A549 (cell line): ENCODE data around the gene ZNF420. TPM values are rescaled to one million over a fixed set of nuclear protein-coding genes. Genes with fewer than 3 reads are reported as not detected.
"Not testable (repeated sequence)": the region's sequence is repeated elsewhere in the genome, so short reads cannot be mapped to it uniquely, and the experiment has no call there.

ENCODE experiments used
- ATAC-seq, 2 experiments: fragments of 200-7000 bp in 1 of 2; fragments of >200 bp in 1 of 2; cut with Nextera tagmentation in 1 of 2; cut with Tn5 transposase in 1 of 2; 3 replicates each; pipeline versions ENCODE4 v1.8.0 to v1.9.1; 2018 to 2020; ENCODE audit warnings: mild to moderate bottlenecking in 1 of 2, moderate library complexity in 1 of 2
- CTCF ChIA-PET: fragments of 300-600 bp; sonication (Branson Sonifier 250); formaldehyde crosslinking; extraction: SDS; loops from one replicate; lab custom pipeline; 2021; ENCODE audit warnings: antibody characterized with exemption, inconsistent platforms; lab: Yijun Ruan, JAX
- POLR2A ChIA-PET: fragments of 350-600 bp; formaldehyde crosslinking; extraction: SDS; loops from one replicate; lab custom pipeline; 2021; ENCODE audit warnings: antibody characterized with exemption, inconsistent platforms; lab: Yijun Ruan, JAX
- DNase-seq, 2 experiments: peaks; one replicate each; pipeline versions ENCODE4 v3.0.0 to v3.0.0-alpha.2; 2011 to 2016; ENCODE audit warnings: low read depth in 1 of 2, low spot score in 1 of 2
- FAIRE-seq: peaks from 2 replicates; lab custom pipeline; 2011; peaks lifted over from hg19 to GRCh38; lab: Jason Lieb, UNC
- H3K27ac ChIP-seq, 2 experiments: fragments of >200 bp; sonication (Bioruptor Twin); formaldehyde crosslinking; 3 replicates each; pipeline ENCODE4 v1.5.1; 2016 to 2017
- H3K4me1 ChIP-seq: fragments of >200 bp; sonication (Bioruptor Twin); formaldehyde crosslinking; 3 replicates; pipeline ENCODE4 v1.6.1; 2016
- H3K4me2 ChIP-seq: fragments of >200 bp; sonication (Bioruptor Twin); formaldehyde crosslinking; 3 replicates; pipeline ENCODE4 v1.6.1; 2016
- H3K4me3 ChIP-seq: fragments of >200 bp; sonication (Bioruptor Twin); formaldehyde crosslinking; 3 replicates; pipeline ENCODE4 v1.5.1; 2016
- H3K9me3 ChIP-seq: fragments of >200 bp; sonication (Bioruptor Twin); formaldehyde crosslinking; 3 replicates; pipeline ENCODE4 v1.6.1; 2016
- ELK1 ChIP-seq: fragments of 150-350 bp; IDR thresholded peaks from 2 replicates; pipeline ENCODE4 v1.6.1; 2014; ENCODE audit warnings: low read depth, mild to moderate bottlenecking, low read length
- GATA3 ChIP-seq: IDR thresholded peaks from 2 replicates; pipeline ENCODE4 v1.6.1; 2012; ENCODE audit warnings: borderline replicate concordance
- HES2 ChIP-seq: fragments of >200 bp; sonication (Bioruptor Twin); formaldehyde crosslinking; IDR thresholded peaks from 2 replicates; pipeline ENCODE4 v1.6.1; 2016
- MAZ ChIP-seq: fragments of 150-350 bp; IDR thresholded peaks from 2 replicates; pipeline ENCODE4 v1.6.1; 2014; ENCODE audit warnings: antibody characterized with exemption, low read depth, low read length, borderline replicate concordance
- RAD21 ChIP-seq, 2 experiments: fragments of >200 bp in 1 of 2; sonication (Bioruptor Twin) in 1 of 2; formaldehyde crosslinking in 1 of 2; IDR thresholded peaks in 1 of 2; conservative IDR thresholded peaks in 1 of 2; 2 replicates in 1 of 2; 3 replicates in 1 of 2; pipeline ENCODE4 v1.6.1; 2012 to 2018; ENCODE audit warnings: inconsistent platforms in 1 of 2
- RNF2 ChIP-seq: fragments of 200-600 bp; sonication (generic); IDR thresholded peaks from 2 replicates; pipeline ENCODE4 v1.6.1; 2016; ENCODE audit warnings: low read depth, mild to moderate bottlenecking, antibody characterized with exemption, moderate library complexity, borderline replicate concordance
- ZNF302 ChIP-seq: fragments of 250-450 bp; sonication (Bioruptor Pico); IDR thresholded peaks from 2 replicates; pipeline ENCODE4 v1.9.0; 2021; ENCODE audit warnings: inconsistent platforms, mild to moderate bottlenecking, moderate library complexity
- ZSCAN20 ChIP-seq: fragments of 250-450 bp; sonication (Bioruptor Pico); IDR thresholded peaks from 2 replicates; pipeline ENCODE4 v1.8.0; 2022; ENCODE audit warnings: mild to moderate bottlenecking, moderate library complexity
- WGBS: methylation state at CpG from one replicate; pipeline ENCODE4 v1.1.6; 2017; ENCODE audit errors: missing lambda C conversion rate; 5-methylcytosine and 5-hydroxymethylcytosine counted together
- polyA plus RNA-seq, 4 experiments: library from polyadenylated mRNA; depleted of rRNA in 3 of 4; stranded (reverse); fragments of >200 nt; fragmentation: RNase III in 1 of 4; extraction: RNeasy Plus Mini Kit Qiagen cat#74134 plus additional on column Dnase treatment in 1 of 4; gene quantifications; 2 replicates in 3 of 4; 3 replicates in 1 of 4; pipeline ENCODE4 v1.2.3, GENCODE V29; 2011 to 2017

ZNF420 gene
- polyA plus RNA-seq, 2 of the 4 experiments (the other 2 are of a cell fraction), result 5.9 to 8.6 TPM

GRCh38 chr19:37111753-37112152 is 33.5 kb downstream of the ZNF420 start:
- TF ChIP-seq RAD21 (conservative IDR thresholded peaks at IDR 0.05 in 1 of 2, IDR thresholded peaks at IDR 0.05 in 1 of 2), result peak in 1 of 2 experiments; percentile 44; a peak in 2 of 5 replicates
- CTCF ChIA-PET, FAIRE-seq, ATAC-seq, POLR2A ChIA-PET, H3K4me2 ChIP-seq, H3K27ac ChIP-seq, H3K4me1 ChIP-seq, H3K4me3 ChIP-seq: not testable (repeated sequence)
- peak in 1 of 2 experiments; percentile 62 for DNase-seq
- peaks cover 92% of the 10 kb centered on the region for H3K9me3 ChIP-seq
- 55% methylated on average over 7 of the region's 7 CpGs for WGBS

- ATAC-seq (no peak), FAIRE-seq (no peak), DNase-seq (no peak)
- TF ChIP-seq ELK1 (no peak), RAD21 (conservative IDR thresholded peaks at IDR 0.05 in 1 of 2, IDR thresholded peaks at IDR 0.05 in 1 of 2) (peak in 1 of 2 experiments; percentile 40; a peak in 2 of 5 replicates)
- Histone ChIP-seq H3K9me3 (peaks cover 75% of the 10 kb centered on the region), H3K27ac (no peak overlapping the region), H3K4me3 (no peak overlapping the region), H3K4me1 (no peaks in the 10 kb centered on the region), H3K4me2 (no peak overlapping the region)
- 86% methylated on average over 9 of the region's 9 CpGs for WGBS
- ChIA-PET CTCF (interaction anchor here (0.6 kb wide), 1 partner anchor 356 kb away, joined by 6 read pairs; no protein-coding TSS in a partner anchor), POLR2A (no interaction called here)
These were observed 35.8 kb downstream of the ZNF420 start for GRCh38 chr19:37114001-37114400.

- H3K27ac ChIP-seq, DNase-seq, FAIRE-seq, H3K4me2 ChIP-seq, POLR2A ChIA-PET, H3K4me3 ChIP-seq, H3K4me1 ChIP-seq, CTCF ChIA-PET, ATAC-seq: not testable (repeated sequence)
- H3K9me3 ChIP-seq, result peaks cover 47% of the 10 kb centered on the region
- 52% methylated on average over 3 of the region's 3 CpGs for WGBS
These were observed 43.9 kb downstream of the ZNF420 start for GRCh38 chr19:37122093-37122492.

- POLR2A ChIA-PET, result no interaction called here
- H3K27ac ChIP-seq, result no peak overlapping the region
- CTCF ChIA-PET, result interaction anchor here (0.6 to 0.7 kb wide), 2 partner anchors 40 to 255 kb away, joined by 3 to 4 read pairs; no protein-coding TSS in a partner anchor
- ATAC-seq (no peak), FAIRE-seq (no peak), DNase-seq (peak in 1 of 2 experiments; percentile 23)
- TF ChIP-seq HES2 (peak; percentile 13; the same call in 1 of the 2 replicates), MAZ (no peak), GATA3 (peak; percentile 61; the same call in 1 of the 2 replicates)
- WGBS, result 63% methylated on average over 12 of the region's 12 CpGs
- no peaks in the 10 kb centered on the region for H3K4me1 ChIP-seq
- no peak overlapping the region for H3K4me2 ChIP-seq
- peaks cover 95% of the 10 kb centered on the region for H3K9me3 ChIP-seq
- H3K4me3 ChIP-seq, result no peak overlapping the region
These were observed 50.0 kb downstream of the ZNF420 start for GRCh38 chr19:37127999-37128820.

GRCh38 chr19:37128821-37129177 is 50.6 kb downstream of the ZNF420 start:
- 64% methylated on average over 3 of the region's 3 CpGs for WGBS
- H3K4me3 ChIP-seq, result no peak overlapping the region
- POLR2A ChIA-PET, result no interaction called here
- ATAC-seq (no peak), DNase-seq (no peak), FAIRE-seq (no peak)
- TF ChIP-seq ZSCAN20, result no peak
- TF ChIP-seq ZNF302 (CRISPR knock-in tag), result peak; percentile 67; the same call in 1 of the 2 replicates
- peak; percentile 18; the same call in 1 of the 2 replicates for TF ChIP-seq GATA3
- TF ChIP-seq RNF2, result no peak
- no peak overlapping the region for H3K27ac ChIP-seq
- CTCF ChIA-PET, result interaction anchor here (0.7 to 0.8 kb wide), 2 partner anchors 39 to 569 kb away, joined by 3 read pairs; no protein-coding TSS in a partner anchor
- H3K9me3 ChIP-seq, result peaks cover 96% of the 10 kb centered on the region
- no peaks in the 10 kb centered on the region for H3K4me1 ChIP-seq
- H3K4me2 ChIP-seq, result no peak overlapping the region
